DND-41 (cell line): ENCODE results near the gene ZNF444.

ENCODE experiments used
- EZH2 ChIP-seq: IDR thresholded peaks from 3 replicates; pipeline ENCODE4 v1.6.1; 2012; ENCODE audit warnings: borderline replicate concordance, low read depth, mild to moderate bottlenecking, moderate library complexity, low read length, inconsistent platforms; ENCODE audit not compliant: severe bottlenecking
- TF ChIP-seq, protein P1 (sequence below): IDR thresholded peaks from 2 replicates; pipeline ENCODE4 v1.5.1; 2012; ENCODE audit warnings: borderline replicate concordance, low read length, moderate library complexity, mild to moderate bottlenecking; ENCODE audit not compliant: poor library complexity, severe bottlenecking; ENCODE audit errors: extremely low read depth

GRCh38 chr19:56106397-56106849, 34.7 kb upstream of the ZNF444 start:
- no peak for TF ChIP-seq EZH2
- TF ChIP-seq, protein P1, sequence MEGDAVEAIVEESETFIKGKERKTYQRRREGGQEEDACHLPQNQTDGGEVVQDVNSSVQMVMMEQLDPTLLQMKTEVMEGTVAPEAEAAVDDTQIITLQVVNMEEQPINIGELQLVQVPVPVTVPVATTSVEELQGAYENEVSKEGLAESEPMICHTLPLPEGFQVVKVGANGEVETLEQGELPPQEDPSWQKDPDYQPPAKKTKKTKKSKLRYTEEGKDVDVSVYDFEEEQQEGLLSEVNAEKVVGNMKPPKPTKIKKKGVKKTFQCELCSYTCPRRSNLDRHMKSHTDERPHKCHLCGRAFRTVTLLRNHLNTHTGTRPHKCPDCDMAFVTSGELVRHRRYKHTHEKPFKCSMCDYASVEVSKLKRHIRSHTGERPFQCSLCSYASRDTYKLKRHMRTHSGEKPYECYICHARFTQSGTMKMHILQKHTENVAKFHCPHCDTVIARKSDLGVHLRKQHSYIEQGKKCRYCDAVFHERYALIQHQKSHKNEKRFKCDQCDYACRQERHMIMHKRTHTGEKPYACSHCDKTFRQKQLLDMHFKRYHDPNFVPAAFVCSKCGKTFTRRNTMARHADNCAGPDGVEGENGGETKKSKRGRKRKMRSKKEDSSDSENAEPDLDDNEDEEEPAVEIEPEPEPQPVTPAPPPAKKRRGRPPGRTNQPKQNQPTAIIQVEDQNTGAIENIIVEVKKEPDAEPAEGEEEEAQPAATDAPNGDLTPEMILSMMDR = no peak
